Occipital lobe (tissue), 2 donors: ENCODE measurements around the gene DNAJC5. TPM values are rescaled to one million over a fixed set of nuclear protein-coding genes. Genes with fewer than 3 reads are reported as not detected.

ENCODE experiments used
- DNase-seq: peaks from one replicate; lab custom pipeline; 2025; lab: John Stamatoyannopoulos, UW
- total RNA-seq: library from RNA; depleted of rRNA; stranded (reverse); fragments of >200 nt; gene quantifications from one replicate; pipeline ENCODE4 v1.2.3, GENCODE V29; 2014

The DNAJC5 gene
- total RNA-seq, 1 donor from 2014 or later = 99.7 TPM

GRCh38 chr20:63940071-63940471, 45.1 kb downstream of the DNAJC5 start:
- DNase-seq = no peak

- no peak for DNase-seq
Observed at GRCh38 chr20:63940472-63941266, 45.7 kb downstream of the DNAJC5 start.

GRCh38 chr20:63941282-63942081, 46.6 kb downstream of the DNAJC5 start:
- DNase-seq = no peak

- DNase-seq = no peak
Observed at GRCh38 chr20:63942250-63942951, 47.5 kb downstream of the DNAJC5 start.

- no peak for DNase-seq
Observed at GRCh38 chr20:63942969-63943807, 48.3 kb downstream of the DNAJC5 start.

- no peak for DNase-seq
Observed at GRCh38 chr20:63943808-63944077, 48.8 kb downstream of the DNAJC5 start.

- no peak for DNase-seq
Observed at GRCh38 chr20:63944078-63944941, 49.4 kb downstream of the DNAJC5 start.

GRCh38 chr20:63945031-63945658, 50.2 kb downstream of the DNAJC5 start:
- DNase-seq = no peak

GRCh38 chr20:63945921-63946920, 51.3 kb downstream of the DNAJC5 start:
- DNase-seq = no peak

- no peak for DNase-seq
Observed at GRCh38 chr20:63946986-63947637, 52.2 kb downstream of the DNAJC5 start.

- no peak for DNase-seq
Observed at GRCh38 chr20:63947638-63948456, 52.9 kb downstream of the DNAJC5 start.

GRCh38 chr20:63950701-63951397, 55.9 kb downstream of the DNAJC5 start:
- DNase-seq = no peak

GRCh38 chr20:63951398-63952209, 56.7 kb downstream of the DNAJC5 start:
- no peak for DNase-seq

GRCh38 chr20:63952210-63952535, 57.2 kb downstream of the DNAJC5 start:
- DNase-seq = no peak

GRCh38 chr20:63952769-63953168, 57.8 kb downstream of the DNAJC5 start:
- DNase-seq = no peak
